Activated T-helper 1 cell treated with anti-CD3 and anti-CD28 coated beads, Interleukin-2, amount 50 U/mL, for 16 hours (primary cell): ENCODE measurements around the gene MERTK.

ENCODE experiments used
- DNase-seq, 2 donors: peaks; one replicate each; pipeline ENCODE4 v3.0.0-alpha.2; 2020; ENCODE audit warnings: low read depth in 1 of 2, low spot score in 1 of 2

MERTK gene

DNA sequence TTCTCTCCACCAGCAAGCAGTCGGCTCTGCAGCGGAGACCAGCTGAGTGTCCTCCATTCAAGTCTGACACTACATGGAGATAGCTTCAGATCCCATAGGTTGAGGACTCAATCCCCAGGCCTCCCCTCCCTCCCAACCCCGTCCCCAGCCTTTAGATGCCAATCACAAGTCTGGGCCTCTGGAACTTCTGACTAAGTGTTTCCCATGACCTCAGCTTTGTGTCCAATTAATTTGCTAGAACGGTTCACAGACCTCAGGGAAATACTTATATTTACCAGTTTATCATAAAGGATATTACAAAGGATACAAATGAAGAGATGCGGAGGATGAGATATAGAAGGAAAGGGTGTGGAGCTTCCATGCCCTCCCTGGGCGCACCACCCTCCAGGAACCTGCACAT lies 77.4 kb downstream of the MERTK start:
- DNase-seq, result no peak

DNA sequence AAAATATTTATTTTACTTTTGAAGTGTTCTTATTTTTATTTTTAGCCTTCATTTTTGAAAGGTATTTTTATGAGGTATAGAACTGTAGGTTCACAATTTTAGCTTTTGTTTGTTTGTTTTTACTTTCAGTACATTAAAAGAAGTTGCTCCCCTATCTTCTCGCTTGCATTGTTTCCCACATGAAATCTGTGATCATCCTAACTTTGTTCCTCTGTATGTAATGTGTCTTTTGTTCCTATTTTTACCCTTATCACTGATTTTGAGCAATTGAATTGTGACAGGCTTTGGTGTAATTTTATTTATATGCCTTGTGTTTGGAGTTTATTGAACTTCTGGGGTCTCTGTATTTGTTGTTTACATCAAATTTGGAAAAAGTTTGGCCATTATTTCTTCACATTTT lies 78.8 kb downstream of the MERTK start:
- DNase-seq, result no peak

DNA sequence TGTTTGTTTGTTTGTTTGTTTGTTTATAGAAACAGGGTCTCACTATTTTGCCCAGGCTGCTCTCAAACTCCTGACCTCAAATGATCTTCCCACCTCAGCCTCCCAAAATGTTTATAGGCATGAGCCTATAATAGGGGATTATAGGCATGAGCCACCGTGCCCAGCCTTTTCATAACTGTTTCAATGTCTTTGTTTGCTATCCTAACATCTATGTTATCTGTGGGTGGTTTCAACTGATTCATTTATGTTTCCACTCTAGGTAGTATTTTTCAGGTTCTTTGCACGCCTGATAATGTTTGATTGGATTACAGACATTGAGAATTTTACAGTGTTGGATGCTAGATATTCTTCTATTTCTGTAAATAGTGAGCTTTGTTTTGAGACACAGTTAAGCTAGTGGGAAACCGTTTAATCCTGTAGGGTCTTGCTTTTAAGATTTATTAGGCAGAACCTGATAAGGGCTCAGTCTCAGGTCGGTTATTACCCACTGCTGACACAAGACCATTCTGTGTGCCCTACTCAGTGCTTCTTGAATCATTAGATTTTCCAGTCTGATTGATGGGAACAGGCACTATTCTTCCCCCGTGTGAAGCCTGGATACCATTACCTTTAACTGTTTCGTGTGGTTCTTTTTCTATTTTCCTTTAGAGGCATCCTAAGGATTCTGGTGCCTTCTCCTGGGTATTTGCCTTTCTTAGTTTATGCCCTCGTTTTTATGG lies 80.2 kb downstream of the MERTK start:
- no peak for DNase-seq

DNA sequence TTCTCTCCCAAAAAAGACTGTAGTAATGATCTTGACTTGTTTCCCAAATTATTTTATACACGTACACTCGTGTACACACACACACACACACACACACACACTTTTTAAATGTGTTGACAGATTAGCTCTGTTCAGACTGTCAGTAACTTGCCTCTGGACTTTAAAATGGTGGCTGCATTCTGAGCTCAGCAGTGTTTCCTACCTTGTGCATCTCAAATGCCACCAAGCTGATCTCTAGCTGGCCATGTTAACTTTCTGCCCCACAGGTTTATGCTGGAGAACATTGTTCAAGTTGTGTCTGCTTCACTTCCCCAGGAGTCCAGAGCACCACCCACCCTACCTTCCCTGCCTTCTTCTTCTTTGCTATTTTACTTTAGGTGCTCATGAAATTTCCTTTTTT lies 83.3 kb downstream of the MERTK start:
- DNase-seq, result no peak

DNA sequence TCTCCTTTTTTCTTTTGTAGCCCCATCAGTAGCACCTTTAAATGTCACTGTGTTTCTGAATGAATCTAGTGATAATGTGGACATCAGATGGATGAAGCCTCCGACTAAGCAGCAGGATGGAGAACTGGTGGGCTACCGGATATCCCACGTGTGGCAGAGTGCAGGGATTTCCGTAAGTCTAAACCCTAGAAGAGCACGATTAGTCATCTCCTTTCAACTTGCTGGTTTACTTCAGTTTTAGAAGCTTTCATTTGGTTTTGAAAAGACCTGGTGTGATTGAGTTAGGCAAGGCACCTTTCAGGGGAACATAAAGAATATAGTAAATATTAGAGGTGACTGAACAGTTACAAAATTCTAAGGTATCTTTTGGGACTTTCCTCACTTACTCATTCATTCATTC lies 84.4 kb downstream of the MERTK start:
- DNase-seq, result no peak

DNA sequence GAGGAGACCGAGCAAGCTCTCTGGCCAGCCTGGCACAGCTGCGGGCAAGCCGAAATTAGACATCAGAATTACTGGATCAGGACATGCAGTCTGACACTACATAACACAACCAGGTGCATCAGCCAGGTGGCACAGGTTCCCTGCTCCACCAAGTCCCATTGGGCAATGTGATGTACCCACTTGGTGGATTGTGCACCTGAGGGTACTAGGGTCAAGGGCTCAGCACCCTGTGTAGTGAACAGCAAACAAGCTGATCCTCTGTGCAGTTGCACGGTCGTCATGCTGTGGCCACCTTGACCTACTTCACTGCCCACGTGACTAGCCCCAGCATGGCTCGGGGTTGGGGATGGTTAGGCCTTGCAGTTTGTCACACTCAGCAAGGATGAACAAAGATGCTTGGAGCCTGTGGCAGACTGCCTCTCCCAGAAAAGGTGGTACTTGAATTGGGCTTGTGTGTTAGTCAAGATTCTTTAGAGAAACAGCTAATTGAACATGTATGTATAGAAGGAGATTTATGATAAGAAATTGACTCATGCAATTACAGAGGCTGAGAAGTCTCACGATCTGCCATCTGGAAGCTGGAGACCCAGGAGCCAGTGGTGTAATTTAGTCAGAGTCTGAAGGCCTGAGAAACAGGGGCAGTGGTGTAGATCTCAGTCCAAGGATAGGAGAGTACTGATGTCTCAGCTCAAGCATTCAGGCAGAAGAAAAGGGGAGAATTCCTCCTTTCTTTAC lies 85.2 kb downstream of the MERTK start:
- DNase-seq, result no peak

DNA sequence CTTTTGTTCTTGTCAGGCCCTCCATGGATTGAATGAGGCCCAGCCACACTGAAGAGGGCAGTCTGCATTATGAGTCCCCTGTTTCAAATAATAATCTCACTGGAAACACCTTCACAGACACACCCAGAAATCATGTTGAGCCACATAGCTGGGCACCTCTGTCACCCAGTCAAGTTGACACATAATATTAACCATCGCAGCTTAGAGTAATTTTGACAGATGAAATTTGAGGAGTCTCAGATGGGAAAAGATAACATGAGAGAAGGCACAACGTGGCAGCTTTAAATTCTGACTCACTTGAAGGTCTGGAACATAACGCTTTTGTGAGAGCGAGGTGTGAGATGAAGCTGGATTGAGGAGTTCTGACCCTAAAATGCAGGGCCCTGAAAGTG lies 85.8 kb downstream of the MERTK start:
- no peak for DNase-seq

DNA sequence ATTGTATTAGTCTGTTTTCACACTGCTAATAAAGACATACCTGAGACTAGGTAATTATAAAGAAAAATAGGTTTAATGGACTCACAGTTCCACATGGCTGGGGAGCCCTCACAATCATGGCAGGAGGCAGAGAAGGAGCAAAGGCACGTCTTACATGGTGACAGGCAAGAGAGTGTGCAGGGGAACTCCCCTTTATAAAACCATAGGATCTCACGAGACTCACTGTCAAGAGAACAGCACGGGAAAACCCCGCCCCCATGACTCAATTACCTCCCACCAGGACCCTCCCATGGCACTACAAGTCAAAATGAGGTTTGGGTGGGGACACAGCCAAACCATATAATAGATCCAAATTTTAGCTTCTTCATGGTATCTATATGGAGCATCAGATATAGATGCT lies 87.1 kb downstream of the MERTK start:
- DNase-seq, result no peak

DNA sequence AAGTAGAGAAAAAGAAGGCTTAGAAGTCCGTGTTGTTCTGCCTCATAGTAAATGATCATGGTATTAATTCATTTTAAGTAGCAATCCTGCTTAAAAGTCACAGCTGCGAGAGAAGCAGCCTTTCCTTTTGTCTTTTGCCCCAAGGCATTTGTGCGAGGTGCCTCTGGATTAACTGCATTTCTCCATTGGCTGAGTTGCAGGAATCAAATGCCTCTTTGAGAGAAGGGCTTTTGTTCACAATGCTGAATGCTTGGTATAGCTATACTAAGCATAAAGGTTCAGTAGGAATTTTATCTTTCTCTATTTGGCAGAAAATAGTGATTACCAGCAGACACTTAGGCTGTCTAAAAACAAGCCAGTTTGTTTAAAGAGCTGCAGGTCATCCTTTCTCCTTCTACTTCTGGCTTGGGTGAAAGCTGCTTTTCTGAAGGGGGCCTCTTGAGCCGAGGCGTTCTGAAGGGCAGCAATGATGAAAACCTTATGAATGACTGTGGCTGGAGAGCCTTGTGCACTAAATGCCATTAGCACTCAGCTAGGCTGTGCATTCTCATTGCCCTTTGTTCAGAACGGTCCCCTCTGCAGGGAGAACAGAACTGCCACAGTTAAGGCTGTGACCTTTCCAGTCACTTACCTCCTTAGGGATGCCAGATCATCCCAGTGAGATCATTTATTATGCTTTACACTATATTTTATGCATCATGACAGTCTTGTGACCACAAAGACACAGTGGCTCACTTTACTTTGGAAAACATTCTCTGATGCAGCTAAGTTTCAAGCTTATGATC lies 87.9 kb downstream of the MERTK start:
- DNase-seq, result no peak

DNA sequence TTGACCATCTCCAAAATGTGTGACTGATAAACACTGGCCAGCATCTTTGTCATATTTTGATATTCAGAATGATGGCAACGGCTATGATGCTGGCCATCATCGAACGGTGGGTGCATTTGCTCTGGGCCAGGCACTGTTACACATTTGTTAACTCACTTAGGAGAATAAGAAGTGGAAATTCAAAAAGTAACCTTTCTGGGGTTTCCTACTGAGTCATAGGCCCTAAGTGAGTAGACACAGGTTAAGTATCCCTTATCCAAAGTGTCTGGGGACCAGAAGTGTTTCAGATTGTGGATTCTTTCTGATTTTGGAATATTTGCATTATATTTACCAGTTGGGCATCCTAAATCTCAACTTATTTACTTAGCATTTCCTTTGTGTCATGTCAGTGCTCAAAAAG lies 92.0 kb downstream of the MERTK start:
- no peak for DNase-seq

DNA sequence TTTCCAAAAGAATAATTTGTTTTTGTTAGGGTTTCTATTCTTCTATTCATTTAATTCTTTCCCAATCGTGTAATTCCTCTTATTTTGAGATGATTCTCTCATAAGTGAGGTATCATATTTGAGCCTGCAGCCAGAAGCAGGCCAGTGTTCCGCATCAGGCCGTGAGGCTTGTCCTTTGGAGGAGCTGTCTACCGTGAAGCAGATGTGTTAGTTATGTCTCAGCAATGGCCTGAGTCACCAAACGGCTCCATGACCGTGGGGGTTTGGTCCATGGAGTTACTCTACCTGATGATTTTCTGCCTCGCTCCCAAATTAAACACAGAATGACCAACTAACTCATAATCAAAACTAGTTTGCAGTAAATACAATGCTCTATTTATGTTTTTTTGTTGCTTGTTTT lies 92.4 kb downstream of the MERTK start:
- DNase-seq, result no peak

DNA sequence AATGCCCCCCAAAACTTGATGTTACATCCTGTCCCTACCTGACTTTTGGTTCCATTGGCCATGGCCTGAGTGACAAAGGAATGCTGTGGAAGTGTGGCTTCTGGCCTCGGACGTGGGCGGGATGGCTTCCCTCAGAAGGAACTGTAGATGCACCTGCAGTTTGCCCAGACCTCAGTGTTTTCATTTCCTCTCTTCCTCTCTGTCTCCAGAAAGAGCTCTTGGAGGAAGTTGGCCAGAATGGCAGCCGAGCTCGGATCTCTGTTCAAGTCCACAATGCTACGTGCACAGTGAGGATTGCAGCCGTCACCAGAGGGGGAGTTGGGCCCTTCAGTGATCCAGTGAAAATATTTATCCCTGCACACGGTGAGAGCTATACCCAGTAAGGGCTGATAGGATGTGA lies 95.6 kb downstream of the MERTK start:
- no peak for DNase-seq

DNA sequence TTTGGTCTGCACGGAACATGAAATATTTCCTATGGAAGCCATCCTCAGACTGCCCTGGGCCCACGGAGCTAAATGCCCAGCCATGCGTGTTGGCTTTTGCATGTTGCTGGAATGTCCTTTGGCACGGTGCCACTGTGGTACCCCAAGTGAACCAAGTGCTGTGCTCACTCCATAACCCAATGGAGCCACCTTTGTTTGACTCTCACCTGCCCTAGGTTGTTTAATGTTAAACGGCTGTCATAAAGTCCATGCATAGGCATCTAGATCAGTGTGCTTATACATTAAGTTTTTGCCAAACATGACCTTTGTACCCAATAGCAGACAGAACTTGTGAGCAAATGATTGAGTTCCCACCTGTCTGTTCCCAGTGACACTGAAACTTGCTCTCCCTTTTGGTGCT lies 96.7 kb downstream of the MERTK start:
- DNase-seq, result no peak

DNA sequence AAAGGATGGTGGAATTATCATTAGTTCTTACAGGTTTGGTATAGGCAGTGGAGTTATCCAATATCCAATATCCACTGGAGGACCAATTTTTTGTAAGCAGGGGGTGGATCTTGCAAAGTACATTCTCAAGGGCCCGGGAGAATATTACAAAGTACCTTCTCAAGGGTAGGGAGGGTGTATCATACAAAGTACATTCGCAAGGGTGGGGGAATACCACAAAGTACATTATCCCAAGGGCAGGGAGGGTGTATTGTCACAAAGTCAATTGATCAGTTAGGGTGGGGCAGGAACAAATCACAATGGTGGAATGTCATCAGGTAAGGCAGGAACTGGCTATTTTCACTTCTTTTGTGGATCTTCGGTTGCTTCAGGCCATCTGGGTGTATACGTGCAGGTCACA lies 101.4 kb downstream of the MERTK start:
- DNase-seq, result no peak

DNA sequence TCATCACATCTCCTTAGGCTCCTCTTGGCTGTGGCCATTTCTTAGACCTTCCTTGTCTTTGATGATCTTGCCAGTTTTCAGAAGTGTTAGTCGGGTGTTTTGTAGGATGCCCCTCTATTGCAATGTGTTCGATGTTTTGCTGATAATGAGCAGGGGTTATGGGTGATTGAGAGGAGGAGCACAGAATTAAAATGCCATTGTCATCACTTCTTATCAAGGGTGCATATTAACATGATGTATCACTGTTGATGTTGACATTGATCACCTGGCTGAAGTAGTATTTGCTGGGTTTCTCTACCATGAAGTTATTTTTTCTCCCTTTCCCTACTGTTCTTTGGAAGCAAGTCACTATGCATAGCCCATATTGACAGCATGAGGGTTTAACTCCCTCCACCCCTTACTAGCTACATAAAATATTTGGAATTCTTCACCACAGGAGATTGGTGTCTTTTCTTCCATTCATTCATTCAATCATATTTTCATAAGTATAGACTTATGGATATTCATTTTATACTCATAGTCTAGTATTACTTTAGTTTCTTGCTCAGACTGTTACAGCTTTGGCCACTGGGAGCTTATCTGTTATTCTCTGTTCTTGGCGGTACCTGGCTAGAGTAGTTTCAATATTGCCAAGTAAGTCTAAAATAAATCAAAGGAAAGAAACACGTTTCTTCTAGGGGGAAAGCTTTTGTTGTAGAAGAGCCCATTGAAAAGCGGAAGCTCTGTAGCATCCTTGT lies 102.2 kb downstream of the MERTK start:
- no peak for DNase-seq

DNA sequence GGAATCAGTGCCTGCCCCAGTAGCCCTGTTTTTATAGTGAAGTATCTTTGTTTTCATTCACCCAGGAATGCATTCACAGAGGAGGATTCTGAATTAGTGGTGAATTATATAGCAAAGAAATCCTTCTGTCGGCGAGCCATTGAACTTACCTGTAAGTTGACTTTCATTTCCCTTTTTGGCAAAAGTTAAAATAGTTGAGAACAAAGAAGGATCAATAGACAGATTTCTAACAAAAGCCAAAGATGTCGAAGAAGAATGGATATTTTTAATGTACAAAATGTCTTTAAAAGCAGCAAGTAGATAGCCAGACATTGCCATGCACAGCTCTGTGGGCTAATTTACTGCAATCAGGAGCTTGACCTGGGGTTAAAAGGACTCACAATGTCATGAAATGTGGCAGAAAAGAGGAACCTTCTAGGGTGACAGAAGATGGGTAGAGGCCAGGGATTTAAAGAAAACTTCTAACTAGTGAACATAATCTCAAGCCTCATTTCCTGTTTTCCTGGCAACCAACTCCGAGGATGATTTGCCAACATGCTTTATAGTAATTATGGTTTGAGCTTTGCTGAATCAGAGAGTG lies 102.8 kb downstream of the MERTK start:
- DNase-seq, result no peak

DNA sequence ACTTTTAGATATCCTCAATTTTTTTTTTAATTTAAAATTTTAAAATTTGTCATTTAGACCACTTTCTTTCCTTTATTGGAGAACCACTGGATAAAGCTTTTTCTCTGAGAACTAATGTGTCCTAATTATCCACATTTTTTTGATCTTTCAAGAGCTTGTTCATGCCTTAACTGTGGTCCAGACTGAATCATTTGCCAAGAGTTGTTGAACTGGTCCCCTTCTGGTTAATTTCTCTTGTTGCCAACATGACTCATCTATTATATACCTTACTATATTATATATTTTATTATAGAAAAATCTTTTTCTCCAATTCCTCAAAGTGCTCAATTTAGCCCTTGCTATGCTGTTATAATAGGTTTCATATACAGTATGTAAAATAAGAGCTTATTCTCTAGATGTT lies 103.5 kb downstream of the MERTK start:
- no peak for DNase-seq

DNA sequence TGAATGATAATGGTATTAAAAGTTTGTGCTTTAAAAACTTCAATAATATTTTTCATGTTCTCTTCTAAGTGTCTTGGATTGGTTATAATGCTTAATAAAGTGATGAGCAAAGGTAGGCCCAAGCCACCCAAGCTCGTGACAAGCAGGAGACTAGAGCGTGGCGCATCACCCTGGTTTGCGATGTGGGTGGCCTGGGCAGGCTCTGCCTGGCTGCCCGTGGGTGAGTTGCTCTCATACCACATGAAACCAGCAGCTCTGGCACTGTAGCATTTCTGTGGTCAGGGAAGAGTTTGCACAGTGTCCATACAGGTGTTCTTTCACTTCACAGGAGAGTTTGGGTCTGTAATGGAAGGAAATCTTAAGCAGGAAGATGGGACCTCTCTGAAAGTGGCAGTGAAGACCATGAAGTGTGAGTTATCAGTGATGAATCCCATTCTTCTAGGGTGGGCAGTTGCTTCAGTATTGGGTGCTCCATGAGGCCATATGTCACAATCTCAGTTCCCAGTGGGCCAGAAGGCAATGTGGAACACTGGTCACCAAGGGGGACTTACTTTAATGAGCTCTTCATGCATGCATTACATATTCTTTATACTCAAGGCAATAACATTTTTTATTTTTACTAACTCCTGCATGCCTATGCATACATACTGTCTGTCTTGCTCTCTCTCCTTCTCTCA lies 105.3 kb downstream of the MERTK start:
- DNase-seq, result no peak

DNA sequence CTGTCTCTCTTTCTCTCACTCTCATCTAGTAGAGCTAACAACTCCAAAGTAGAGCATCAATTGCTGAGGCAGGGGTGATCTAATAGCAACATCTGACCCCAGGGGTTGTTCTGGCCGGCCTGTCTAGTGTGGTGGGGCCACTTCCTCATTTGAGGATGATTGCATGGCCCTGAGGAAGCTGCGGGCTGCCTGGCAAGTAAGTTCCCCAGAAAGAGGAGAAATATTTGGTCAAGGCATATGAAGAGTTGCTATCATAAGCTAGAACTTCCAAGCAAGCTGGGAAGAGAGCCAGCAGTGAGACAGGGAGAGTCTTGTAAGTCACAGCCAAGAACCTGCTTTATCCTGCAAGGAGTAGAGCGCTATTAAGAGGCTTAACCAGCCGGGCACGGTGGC lies 105.8 kb downstream of the MERTK start:
- no peak for DNase-seq

DNA sequence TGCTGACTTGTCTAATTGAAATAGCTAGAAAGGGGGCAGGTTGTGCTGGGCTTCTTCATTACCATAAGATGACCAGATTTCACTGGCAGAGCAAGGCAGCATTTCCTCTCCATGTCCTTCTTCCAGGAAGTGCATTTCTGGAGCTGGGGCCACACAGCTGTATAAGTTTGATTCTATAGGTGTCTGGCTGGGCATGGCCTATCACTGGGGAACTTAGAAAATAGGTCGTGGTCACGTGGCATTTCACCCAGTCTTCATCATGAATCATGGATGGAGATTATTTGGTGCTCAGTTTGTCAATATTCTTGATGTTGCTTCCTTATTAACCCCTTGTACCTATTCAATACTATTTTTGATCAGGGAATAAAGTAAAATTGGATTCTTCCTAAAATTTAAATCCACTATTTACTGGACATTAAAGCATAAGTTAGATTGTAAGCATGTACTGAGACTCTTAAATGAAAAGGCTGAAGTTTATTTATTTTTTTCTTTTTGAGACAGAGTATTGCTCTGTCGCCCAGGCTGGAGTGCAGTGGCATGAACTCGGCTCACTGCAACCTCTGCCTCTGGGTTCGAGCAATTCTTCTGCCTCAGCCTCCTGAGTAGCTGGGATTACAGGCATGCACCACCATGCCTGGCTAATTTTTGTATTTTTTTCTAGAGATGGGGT lies 107.1 kb downstream of the MERTK start:
- no peak for DNase-seq
